ENCODE data around the gene ATP2A3.

DNA sequence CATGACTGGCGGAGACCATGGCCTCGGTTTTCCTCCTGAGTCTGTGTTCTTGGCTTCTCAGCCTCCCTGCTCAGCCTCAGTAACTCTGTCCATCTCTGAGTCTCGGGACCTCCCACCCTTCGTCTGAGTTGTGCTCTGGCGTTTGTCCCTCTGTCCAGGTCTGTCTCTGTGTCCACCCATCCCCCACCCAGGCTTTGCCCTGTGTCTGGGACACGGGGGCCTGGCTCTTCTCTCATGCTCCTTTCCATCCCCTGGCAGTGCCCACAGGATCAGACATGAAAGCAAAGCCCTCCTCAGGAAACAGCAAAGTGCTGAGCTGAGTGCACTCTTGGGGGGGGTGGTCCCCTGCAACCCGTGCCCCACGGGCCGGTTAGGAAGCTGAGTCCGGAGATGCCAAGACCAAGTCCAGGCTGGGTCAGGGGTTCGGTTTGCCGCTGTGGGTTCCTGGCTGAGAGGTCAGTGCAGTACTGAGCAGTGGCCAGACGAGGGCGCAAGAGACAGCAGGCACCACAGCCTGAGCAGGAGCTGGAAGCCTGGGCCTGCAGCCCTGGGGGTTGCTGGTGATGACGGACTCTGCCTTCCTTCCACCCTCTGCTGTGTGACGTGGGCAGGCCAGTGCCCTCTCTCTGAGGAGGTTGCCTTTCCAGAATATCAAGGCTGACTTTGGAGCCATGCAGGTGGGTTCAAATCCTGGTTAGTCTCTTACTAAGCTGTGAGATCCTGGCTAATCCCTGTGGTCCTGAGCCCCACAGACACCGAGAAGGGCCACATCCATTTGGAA, 50.5 kb downstream of the ATP2A3 start:
- TF ChIP-seq, protein P1, sequence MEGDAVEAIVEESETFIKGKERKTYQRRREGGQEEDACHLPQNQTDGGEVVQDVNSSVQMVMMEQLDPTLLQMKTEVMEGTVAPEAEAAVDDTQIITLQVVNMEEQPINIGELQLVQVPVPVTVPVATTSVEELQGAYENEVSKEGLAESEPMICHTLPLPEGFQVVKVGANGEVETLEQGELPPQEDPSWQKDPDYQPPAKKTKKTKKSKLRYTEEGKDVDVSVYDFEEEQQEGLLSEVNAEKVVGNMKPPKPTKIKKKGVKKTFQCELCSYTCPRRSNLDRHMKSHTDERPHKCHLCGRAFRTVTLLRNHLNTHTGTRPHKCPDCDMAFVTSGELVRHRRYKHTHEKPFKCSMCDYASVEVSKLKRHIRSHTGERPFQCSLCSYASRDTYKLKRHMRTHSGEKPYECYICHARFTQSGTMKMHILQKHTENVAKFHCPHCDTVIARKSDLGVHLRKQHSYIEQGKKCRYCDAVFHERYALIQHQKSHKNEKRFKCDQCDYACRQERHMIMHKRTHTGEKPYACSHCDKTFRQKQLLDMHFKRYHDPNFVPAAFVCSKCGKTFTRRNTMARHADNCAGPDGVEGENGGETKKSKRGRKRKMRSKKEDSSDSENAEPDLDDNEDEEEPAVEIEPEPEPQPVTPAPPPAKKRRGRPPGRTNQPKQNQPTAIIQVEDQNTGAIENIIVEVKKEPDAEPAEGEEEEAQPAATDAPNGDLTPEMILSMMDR (IDR thresholded peaks at IDR 0.05) = peak; percentile 86 to 96 (median 92)
- TF ChIP-seq EP300 (IDR thresholded peaks at IDR 0.05) (no peak), POLR2A (IDR thresholded peaks at IDR 0.05) (no peak)
